IPS DF 4.7 (cell line): ENCODE measurements around the gene CSTB.

Experiments used
- DNase-seq: peaks from one replicate; pipeline ENCODE4 v3.0.0-alpha.2; 2013; ENCODE audit warnings: low spot score; ENCODE audit errors: extremely low read depth

The CSTB gene

DNA sequence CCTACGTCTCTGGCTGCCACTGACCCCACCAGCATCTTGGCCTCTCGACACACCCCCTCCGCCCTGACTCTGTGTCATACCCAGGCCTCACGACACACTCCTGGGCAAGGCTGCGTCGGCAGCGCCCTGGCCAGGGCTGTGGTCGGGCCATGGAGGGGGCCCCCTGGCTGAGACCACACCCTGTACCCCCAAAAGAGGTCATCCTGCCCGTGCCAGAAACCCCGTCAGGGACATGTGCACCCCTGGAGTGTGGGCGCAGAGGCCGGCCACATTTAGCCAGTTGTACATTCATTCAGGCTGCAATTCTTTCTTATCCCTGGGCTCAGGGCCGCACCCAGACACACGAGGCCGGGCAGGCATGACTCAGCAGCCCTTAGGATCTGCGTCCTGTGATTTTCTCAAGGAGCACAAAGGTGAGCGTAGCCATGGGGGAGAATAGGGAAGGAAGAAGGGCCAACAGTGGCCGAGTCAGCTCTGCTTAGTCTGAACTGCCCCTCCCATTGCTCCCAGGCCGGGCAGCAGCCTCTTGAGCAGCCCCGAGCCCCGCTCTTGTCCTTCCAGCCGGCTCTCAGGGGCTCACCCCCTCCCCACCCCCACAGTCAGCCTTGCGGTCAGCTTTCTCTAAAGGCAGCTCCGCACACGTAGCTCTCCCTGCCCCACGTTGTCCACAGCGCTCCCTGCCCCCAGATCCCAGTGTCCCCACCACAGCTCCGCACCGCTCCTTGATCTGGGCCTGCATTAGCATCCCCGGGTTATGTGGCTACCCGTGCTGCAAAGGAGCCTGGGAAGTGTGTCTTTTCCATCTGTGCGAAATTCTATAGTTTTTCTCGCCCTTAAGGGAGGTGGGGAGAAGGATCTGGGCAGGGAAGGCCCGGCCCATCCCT is 7.9 kb downstream of the CSTB start:
- DNase-seq: no peak

DNA sequence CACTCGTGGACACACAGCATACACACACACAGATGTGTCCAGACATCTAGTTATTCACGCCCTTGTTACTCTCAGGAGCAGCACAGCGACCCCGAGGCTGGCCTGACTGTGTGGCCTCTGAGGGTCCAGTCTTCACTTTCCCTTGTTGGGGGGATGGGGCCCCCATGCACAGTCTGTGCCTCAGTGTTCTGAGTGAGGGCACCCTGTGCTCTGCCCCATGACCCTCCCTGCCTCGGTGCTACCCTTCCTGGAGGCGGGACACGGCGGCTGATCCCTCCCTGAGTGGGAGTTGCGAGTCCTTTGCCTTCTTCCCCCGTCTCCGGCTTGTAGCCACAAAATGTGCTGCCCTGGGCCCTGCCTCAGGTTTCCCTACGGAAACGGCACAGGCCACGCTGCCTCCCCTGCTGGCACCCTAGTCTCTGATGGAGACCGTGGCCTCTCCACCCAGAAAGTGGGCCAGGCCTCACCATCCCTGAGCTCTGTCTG is 8.6 kb downstream of the CSTB start:
- DNase-seq: no peak

DNA sequence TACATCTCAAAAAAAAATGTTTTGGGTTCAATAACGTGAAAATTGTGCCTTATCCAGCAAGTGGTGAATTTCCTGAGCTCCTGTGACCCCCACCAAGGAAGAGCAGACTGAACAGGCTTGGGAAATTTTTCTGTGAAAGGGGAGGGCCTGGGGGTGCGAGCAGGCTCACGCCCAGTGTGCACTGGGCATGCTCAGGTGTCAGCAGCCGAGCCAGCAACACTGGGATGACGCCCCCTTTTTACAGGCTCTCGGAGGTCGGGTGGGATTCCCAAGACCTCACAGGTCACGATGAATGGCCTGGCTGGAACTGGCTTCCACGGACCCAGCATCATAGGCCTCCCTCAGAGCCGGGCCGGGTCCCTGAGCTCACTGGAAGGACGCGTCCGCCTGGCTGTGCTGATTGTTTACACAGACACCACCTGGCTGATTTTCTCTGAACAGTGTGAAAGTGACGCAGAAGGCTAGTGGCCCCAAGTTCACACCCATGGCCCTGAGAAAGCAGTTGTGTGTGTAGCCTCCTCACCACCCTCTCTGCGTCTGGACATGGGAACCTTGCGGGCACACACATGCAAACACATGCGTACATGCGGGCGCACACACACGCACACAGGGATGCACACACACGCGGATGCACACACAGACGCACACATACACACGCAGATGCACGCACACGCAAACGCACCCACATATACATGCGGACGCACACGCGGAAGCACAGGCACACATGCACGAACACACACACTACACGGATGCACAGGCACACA is 9.2 kb downstream of the CSTB start:
- DNase-seq: no peak

DNA sequence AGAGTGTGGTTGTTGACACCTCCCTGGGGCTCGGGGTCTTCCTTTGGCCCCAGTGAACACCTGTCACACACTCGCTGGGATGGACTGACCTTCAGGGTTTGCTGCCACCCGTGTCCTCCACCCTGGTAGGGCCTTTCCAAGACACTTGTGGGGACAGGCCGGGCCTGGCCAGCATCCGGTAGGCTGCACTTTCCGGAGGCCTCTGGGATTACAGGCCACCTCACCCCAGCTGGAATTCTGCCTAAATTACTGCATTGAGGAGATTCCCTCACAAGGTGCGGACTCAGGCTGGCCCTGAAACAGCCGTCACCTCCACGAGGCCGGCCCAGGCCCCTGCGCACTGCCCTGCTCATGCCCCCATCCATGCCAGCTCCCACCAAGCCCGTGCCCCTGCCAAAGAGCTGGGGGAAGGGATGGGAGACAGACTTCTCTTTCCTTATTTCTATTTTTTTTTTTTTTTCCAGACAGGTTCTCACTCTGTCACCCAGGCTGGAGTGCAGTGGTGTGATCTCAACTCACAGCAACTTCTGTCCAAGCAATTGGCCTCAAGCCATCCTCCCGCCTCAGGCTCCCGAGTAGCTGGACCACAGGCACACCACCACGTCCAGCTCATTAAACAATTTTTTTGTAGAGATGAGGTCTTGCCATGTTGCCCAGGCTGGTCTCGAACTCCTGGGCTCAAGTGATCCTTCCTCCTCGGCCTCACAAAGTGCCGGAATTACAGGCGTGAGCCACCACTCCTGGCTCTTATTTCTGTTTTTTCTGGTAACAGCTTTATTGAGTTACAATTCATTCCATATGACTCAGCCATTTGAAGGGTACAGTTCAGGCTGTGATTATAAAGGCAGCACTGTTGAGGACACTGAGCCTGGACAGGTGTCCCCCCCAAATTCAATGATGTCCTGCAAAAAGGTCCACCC is 11.3 kb downstream of the CSTB start:
- no peak for DNase-seq

DNA sequence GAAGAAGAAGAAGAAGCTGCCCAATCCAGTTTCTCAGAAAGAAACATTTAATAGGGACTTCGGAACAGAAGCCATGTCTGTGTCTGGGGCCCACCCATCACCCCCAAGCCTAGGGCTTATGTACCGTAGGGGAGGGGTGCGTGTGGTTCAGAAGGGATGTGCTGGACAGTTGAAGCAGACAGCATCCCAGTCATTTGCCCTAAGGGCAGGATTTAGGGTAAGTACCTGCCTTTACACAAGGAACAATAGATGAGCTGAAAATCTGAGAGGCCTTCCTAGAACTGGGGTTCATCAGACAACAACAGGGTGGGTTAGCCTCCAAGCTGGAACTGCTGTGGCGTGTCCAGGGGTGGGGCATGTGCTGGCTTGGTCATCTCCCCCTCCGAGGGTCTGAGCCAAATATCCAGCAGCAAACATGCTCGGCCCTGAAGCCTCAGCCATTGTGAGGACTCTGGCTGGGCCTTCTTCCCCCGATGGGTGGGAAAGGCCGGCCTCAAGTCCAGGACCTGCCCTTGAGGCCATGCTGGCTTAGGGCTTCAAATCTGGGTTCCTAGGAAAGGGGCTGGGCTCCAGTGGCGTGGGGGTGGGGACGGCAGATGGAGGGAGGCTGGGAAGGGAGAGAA is 12.1 kb downstream of the CSTB start:
- DNase-seq: no peak

DNA sequence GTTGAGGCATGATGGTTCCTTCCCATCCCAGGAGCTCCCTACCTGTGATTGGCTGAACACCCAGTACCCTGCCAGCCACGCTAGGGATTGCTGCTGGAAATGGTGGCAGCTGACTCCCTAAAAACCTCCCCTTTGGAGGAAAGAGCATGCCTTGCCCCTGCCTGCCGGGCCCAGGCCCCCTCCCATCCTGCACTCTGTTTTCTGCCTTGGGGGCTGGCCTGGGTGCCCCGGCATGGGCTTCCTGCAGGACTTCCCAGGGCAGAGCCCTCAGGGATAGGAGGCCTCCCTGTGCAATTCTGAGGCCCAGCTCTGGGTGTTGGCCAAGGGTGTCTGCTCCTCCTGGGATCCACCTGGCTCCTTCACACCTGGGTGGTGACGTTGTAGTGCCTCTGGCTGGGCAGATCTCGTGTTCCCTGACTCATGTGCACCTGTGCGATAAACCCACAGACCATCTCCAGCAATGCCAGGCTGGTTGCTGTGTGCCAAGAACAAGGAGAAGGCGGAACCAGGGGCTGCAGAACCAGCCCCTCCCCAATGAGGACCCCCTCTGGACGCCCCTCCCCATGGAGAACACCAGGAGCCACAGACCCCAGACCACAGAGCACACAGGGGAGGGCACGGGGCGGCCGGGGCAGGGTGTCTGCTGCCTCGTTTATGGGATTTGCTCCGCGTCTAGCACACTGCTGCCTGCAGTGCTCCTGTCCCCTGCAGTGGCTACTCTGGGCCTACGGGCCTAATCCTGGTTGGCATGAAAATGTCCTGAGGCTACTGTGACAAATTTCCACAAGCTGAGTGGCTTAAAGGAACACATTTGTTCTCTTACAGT is 13.6 kb downstream of the CSTB start:
- DNase-seq: no peak

DNA sequence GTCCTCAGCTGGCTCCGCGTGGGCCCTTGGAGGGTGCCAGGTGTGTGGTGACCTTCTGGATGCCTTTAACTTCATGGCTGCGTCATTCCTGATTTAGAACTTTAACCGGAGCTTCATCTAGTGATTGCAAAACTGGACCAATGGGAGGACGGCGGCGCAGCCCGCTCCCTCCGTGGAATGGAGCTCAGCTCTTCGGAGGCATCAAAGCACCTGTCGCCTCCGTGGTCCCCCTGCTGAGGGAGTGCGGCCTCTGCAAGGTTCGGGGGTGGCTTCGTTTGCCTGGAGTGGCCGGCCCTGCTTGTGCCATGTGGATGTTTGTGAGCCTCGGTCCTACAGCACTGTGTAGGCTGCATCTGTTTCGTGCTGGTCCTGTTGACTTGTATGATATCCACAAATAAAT is 14.2 kb downstream of the CSTB start:
- DNase-seq: no peak

DNA sequence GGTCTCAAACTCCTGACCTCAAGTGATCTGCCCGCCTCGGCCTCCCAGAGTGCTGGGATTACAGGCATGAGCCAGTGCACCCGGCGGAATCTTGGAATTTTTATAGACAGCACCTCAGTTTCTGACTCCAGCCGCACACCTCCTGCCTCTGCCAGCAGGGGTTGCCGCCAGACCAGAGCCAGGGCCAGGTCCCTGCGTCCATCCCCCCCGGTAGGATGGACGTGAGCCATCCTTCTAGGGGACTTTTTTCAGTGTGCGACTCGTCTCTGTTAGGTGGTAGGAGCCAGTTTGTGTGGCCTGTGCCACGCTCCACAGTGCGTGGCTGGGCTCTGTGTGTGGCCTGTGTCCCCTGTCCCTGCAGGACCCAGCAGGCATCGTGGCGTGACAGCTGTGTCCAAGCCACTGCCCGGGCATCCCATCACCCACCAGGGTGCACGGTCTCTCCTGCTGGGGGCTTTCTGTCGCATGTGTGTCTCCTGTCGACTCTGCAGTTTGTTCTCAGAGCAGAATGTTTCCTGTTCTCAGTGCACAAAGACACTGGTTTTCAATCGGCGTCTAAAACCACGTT is 15.6 kb downstream of the CSTB start:
- no peak for DNase-seq

DNA sequence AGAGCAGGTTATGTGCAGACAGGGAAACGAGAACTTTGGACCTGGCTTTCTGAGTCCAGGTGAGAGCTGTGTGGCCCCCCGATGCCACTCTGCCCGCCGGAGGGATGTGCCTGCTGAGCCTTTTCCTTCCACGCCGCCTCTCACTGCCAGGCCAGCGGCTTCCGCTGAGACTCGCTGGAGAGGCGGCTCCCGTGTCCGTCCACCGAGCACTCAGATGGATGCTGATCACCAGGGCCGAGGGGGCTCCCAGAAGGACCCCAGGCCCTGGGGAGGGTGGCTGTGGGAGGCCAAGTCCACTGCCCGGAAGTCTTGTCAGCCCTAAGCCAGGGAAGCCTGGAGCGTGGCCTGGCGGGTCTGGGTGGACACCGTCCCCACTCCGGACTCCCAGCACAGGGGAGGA is 16.5 kb downstream of the CSTB start:
- no peak for DNase-seq

DNA sequence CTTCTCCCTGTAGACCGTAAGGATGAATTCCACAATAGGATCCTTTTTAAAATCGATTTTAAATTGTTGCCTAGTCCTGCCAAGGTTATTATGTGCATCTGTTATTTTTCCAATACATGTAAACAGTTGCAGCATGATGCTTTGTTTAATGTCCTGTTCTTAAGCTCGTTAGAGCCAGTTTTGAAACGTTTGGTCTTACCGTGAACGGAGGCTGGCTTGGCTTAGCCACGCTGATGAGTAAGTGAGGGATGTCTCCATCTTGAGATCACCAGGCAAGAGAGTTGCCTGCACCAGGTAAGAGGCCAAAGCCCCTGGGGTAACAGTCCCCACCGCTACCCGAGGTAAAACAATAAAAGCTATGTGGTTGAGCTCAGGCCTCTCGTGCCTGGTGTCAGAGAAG is 17.3 kb downstream of the CSTB start:
- DNase-seq: no peak

DNA sequence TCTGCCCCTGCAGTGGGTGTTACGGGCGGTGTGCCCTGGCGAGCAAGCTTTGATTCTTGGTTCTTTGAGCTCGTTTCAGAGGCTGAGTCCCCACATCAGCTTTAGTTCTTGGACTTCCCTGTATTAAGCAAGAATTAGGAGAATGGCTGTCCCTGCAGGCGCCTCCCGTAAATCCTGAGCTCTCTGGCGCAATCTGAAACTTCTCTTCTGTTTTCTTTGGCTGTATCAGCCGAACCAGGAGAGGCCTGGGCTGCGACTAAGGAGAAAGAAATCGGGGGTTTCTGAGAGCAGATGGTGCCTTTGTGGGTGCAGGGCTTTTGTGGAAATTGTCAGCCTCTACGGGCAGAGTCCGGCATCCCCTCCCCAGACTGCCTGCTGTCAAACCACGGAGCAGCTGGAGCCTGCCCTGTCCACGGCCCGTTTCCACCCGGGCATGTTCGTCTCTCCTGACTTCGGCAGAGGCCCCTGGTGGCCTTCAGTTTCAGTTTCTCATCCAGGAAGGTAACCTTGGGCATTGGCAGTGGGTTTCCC is 17.9 kb downstream of the CSTB start:
- no peak for DNase-seq

DNA sequence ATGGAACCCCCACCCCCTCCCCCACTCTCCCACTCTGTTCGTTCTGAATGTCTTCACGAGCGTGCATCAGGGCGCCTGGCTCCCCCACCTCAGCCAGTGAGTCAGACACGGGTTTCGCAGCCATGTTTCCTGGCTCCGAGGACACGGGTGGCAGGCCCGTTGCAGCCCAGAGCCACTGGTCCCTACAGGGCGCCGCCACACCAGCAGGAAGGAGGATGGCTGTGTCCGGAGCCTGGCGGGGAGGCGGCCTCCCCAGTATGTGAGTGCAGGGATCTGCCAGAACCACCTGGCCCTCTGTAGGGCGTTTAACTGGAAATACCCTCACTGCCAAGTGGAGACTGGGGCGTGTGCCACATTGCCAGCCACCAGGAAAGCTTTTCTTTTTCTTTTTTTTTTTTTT is 18.5 kb downstream of the CSTB start:
- no peak for DNase-seq

DNA sequence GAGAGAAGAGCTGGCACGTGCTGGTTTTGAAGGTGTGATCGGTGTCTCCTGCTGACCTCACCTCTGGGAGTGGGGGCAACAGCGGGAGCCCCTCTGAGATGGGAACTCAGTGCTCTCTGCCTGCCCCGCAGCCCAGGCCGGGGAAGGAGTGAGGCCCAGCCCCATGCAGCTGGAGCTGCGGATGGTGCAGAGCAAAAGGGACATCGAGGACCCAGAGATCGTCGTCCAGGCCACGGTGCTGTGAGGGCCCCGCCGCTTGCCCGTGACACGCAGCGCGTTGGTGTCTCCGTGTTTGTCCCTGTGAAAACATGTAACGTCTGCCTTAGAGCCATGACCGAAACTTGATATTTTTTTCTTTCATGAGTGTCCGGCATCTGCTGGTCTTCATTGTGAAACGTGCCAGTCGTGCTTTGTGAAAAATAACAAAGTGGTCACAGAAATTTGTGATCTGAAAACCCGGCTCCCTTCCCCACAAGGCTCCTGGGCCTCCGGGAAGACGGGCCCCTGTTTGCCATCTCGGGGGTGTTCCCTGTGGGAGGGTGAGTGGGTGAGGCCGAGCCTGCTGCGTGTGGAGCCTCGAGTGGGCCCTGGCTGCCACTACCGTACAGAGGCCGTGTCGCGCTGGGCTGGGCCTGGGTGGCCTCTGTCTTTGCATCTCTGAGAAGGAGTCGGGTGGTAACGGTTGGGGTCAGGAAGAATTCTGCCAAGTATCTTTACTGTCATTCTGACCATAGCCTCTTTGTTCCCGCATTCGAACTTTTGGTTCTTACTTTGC is 20.1 kb downstream of the CSTB start:
- no peak for DNase-seq

DNA sequence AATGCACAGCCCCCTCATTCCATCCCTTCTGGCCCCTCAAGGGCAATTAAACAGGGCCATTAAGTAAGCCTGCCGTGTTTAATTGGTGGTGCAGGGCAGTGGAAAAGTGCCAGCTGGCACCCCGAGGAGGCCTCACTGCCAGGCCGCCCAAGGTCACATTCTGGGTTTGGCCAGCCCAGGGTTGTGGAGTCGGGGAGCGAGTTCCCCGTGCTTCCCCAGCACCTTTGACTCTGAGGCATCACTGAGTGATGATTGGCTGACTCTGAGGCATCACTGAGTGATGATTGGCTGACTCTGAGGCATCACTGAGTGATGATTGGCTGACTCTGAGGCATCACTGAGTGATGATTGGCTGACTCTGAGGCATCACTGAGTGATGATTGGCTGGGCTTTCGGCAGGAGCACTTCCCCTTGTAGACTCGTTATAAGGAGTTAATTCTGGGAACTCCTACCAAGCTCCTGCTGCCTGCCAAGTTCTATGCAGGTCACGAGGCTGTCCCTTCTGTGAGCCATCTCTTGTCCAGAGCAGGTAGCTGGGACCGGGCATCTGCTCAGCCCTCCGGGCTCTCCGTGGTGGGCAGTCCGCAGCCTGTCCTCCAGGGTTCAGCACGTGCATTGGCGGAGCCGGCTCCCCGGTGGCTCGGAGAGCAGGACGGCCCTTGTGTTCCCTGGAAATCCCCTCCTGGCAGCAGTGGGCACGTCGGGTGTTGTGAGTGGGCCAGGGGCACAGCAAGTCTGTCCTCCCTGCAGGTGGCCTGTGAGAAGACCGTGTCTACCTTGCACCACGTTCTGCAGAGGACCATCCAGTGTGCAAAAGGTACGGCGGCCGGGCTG is 20.9 kb downstream of the CSTB start:
- no peak for DNase-seq

DNA sequence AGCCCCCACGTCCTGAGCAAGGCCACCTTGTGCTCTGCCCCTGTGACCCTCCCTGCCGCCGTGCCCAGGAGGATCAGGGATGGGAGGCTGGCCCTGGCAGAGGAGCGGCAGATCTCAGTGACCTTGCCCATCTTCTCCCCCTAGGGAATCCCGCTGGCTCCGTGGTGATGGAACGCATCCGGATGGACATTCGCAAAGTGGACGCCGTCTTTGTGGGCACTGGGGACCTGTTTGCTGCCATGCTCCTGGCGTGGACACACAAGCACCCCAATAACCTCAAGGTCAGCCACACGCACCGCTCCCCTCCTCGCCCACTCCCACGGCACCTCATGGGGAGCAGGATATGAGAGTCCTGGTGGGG is 22.7 kb downstream of the CSTB start:
- DNase-seq: no peak

DNA sequence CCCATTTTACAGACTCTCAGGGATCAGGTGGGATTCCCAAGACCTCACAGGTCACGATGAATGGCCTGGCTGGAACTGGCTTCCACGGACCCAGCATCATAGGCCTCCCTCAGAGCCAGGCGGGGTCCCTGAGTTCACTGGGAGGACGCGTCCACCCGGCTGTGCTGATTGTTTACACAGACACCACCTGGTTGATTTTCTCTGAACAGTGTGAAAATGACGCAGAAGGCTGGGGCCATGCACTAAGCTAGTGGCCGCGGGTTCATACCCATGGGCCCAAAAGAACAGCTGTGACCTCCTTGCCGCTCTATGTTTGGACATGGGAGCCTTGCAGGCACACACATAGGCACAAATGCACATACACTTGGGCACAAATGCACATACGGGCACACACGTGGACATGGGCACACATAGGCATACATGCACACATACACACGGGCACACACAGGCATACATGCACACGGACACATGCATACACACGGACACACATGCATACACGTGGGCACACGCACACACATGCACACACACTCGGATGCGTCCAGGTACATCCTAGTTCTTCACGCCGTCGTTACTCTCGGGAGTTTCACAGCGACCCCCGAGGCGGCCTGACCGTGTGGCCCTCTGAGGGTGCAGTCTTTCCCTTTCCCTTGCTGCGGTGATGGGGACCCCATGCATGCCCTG is 23.2 kb downstream of the CSTB start:
- no peak for DNase-seq

DNA sequence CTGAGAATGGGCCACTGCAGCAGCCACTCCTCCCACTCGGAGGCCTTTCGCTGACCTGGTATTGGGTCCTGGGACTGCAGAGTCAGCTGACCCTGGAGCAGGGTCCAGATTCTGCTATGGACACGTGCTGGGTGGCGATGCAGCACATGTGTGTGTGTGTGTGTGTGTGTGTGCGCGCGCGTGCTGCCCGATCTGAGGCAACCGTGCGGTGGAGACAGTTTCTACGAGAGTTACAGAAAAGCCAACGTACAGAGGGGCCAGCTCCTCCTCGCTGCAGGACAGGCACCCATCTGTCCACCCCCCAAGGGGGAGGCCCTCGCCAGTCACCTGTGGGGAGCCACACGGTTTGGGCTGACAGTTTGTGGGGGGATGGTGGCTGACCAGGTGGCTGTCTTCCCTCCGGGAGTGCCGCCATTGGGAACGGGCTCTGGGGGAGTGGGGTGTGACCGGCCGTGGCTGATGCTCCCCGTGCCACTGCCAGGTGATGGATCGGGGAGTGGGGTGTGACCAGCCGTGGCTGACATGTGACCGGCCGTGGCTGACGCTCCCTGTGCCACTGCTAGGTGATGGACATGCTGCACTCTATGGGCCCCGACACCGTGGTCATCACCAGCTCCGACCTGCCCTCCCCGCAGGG is 24.0 kb downstream of the CSTB start:
- DNase-seq: no peak
